Measurements from ENCODE around the gene PICK1.

- TF ChIP-seq CTCF (conservative IDR thresholded peaks at IDR 0.05; ENCODE audit: low read depth, low read length) = no peak
- TF ChIP-seq EZH2 (IDR thresholded peaks at IDR 0.05; ENCODE audit: borderline replicate concordance, low read depth, low read length, poor library complexity, severe bottlenecking) = no peak
Measured at GRCh38 chr22:38081941-38082828, 25.0 kb downstream of the PICK1 start.

Data from A673 (cell line).